Measurements from ENCODE around the gene PER1. TPM values are rescaled to one million over a fixed set of nuclear protein-coding genes. Genes with fewer than 3 reads are reported as not detected.
A peak's percentile ranks its signal among the peaks of the same experiment; 100 is the strongest.

Gene PER1
- total and polyA plus RNA-seq, 2 of the 13 experiments (the other 11 are each of a cell fraction or from before 2014, with no cell fraction given) = 2.6 to 3.6 TPM

GRCh38 chr17:8118769-8119580 lies 33.2 kb downstream of the PER1 start (continued):
- no peak for TF ChIP-seq FOXO1 (CRISPR knock-in tag; IDR thresholded peaks at IDR 0.05)
- TF ChIP-seq, protein P1, sequence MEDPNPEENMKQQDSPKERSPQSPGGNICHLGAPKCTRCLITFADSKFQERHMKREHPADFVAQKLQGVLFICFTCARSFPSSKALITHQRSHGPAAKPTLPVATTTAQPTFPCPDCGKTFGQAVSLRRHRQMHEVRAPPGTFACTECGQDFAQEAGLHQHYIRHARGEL (CRISPR knock-in tag; IDR thresholded peaks at IDR 0.05) = no peak
- peak; percentile 18 for TF ChIP-seq YY1 (IDR thresholded peaks at IDR 0.05; ENCODE audit: insufficient read depth, insufficient replicate concordance, low read depth, low read length)
- no peak for TF ChIP-seq ZNF180 (CRISPR knock-in tag; IDR thresholded peaks at IDR 0.05; ENCODE audit: borderline replicate concordance, low read depth)
- no peak; the same call in 1 of the 2 replicates for TF ChIP-seq CHD4 (IDR thresholded peaks at IDR 0.05; ENCODE audit: borderline replicate concordance, low read length)
- TF ChIP-seq MBD4 (IDR thresholded peaks at IDR 0.05; ENCODE audit: borderline replicate concordance, low read length) = no peak
- TF ChIP-seq HNRNPL (IDR thresholded peaks at IDR 0.05; ENCODE audit: low read depth, low read length) = no peak
- TF ChIP-seq ZNF264 (CRISPR knock-in tag; IDR thresholded peaks at IDR 0.05) = no peak
- no peak for TF ChIP-seq ZNF570 (CRISPR knock-in tag; IDR thresholded peaks at IDR 0.05; ENCODE audit: borderline replicate concordance)
- TF ChIP-seq KDM1A (CRISPR knock-in tag; IDR thresholded peaks at IDR 0.05) = no peak
- TF ChIP-seq DRAP1 (CRISPR knock-in tag; IDR thresholded peaks at IDR 0.05) = no peak
- no peak for TF ChIP-seq FOXA3 (CRISPR knock-in tag; IDR thresholded peaks at IDR 0.05)
- no peak for TF ChIP-seq ZNF674 (CRISPR knock-in tag; IDR thresholded peaks at IDR 0.05; ENCODE audit: low read depth)
- TF ChIP-seq KIAA2018 (CRISPR knock-in tag; IDR thresholded peaks at IDR 0.05; ENCODE audit: borderline replicate concordance) = no peak

Data from HepG2 (cell line).